RWPE1 (cell line): Measurements from ENCODE around the gene CTTNBP2NL.

ENCODE experiments used
- CTCF ChIA-PET: fragments of 350-600 bp; sonication (Branson Sonifier 250); formaldehyde crosslinking; extraction: SDS; loops from one replicate; lab custom pipeline; 2021; lab: Yijun Ruan, JAX
- POLR2A ChIA-PET: fragments of 400-600 bp; formaldehyde crosslinking; extraction: SDS; loops from one replicate; lab custom pipeline; 2020; ENCODE audit warnings: antibody characterized with exemption; ENCODE audit not compliant: low non-redundant PET; lab: Yijun Ruan, JAX
- DNase-seq: peaks from one replicate; pipeline ENCODE4 v3.0.0; 2012; ENCODE audit warnings: low spot score
- H3K27ac ChIP-seq: fragments of 450-650 bp; 2 replicates; pipeline ENCODE4 v1.5.1; 2017
- TF ChIP-seq, protein P1 (sequence below): fragments of 450-650 bp; conservative IDR thresholded peaks from 2 replicates; pipeline ENCODE4 v1.5.1; 2017; ENCODE audit warnings: low read depth, mild to moderate bottlenecking

CTTNBP2NL gene

DNA sequence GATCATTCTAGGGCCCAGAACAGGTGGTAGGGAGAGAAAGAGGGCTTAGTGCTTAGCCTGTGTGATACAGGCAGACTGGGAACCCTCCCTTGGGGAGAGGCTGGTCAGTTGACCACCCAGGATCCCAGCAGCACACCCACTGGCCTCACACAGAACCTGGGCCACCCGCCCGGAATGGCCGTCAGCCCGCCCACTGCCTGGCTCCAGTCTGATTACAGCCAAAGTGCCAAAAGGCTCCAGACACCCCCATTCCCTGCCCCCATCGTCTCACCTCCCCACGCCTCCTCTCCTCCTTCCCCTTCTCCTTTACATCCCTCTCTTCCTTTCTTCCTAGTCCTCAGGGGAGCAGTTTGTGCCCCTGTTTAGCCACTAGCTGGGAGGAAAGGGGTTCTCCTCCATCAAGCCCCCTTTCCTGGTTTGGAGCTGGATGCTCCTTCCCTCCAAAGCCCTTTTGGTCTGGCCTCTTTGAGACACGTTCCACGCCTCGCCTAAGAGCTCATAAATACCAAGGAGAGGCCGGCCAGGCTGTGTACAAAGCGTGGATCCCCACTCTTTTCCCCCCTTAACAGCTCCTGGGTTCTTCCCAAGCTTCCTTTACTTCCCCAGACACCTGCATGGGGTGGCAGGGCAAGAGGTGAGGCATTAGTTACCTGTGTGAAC, 108.1 kb downstream of the CTTNBP2NL start:
- TF ChIP-seq, protein P1, sequence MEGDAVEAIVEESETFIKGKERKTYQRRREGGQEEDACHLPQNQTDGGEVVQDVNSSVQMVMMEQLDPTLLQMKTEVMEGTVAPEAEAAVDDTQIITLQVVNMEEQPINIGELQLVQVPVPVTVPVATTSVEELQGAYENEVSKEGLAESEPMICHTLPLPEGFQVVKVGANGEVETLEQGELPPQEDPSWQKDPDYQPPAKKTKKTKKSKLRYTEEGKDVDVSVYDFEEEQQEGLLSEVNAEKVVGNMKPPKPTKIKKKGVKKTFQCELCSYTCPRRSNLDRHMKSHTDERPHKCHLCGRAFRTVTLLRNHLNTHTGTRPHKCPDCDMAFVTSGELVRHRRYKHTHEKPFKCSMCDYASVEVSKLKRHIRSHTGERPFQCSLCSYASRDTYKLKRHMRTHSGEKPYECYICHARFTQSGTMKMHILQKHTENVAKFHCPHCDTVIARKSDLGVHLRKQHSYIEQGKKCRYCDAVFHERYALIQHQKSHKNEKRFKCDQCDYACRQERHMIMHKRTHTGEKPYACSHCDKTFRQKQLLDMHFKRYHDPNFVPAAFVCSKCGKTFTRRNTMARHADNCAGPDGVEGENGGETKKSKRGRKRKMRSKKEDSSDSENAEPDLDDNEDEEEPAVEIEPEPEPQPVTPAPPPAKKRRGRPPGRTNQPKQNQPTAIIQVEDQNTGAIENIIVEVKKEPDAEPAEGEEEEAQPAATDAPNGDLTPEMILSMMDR, result no peak
- POLR2A ChIA-PET, result no interaction called here
- no peak overlapping the region for H3K27ac ChIP-seq
- CTCF ChIA-PET, result interaction anchor here (0.7 kb wide), 1 partner anchor 670 kb away, joined by 3 read pairs; no protein-coding TSS in a partner anchor
- no peak for DNase-seq

DNA sequence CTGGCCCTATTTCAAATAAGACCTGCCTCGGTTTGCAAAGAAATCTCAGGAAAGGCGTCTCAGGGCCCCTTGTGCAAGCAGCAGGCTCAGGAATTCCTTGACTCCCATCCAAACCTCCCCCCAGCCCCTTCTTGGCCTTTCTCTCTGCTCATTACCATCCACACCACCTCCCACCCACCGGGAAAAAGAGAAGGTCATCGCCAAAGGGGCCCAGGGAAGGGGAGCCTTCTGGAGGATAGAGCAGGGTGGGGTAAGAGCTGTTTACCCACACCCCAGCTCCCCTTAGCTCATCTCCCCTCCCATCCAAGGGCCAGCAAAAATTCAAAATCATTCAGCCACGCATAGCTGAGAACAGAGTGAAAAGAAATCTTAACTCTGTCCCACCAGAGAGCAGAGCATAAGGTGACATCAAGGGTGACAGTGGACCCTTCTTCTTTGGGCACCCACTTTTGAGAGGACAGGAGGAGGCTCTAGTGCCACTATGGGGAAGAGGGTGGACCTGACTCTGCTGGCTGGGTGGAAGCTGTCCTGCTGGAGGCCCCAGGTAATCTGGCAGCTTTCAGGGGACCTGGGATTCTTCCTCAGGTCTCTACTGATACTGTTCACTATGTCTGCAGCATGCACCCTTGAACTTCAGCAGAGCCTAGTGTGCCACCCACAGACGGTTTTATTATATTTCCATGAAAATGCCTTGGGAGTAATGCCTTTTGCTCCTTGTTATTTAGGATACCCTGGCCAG, 108.8 kb downstream of the CTTNBP2NL start:
- TF ChIP-seq, protein P1, result no peak
- H3K27ac ChIP-seq, result no peak overlapping the region
- no peak for DNase-seq
- ChIA-PET CTCF (interaction anchor here (0.7 kb wide), 1 partner anchor 669 kb away, joined by 3 read pairs; no protein-coding TSS in a partner anchor), POLR2A (no interaction called here)

DNA sequence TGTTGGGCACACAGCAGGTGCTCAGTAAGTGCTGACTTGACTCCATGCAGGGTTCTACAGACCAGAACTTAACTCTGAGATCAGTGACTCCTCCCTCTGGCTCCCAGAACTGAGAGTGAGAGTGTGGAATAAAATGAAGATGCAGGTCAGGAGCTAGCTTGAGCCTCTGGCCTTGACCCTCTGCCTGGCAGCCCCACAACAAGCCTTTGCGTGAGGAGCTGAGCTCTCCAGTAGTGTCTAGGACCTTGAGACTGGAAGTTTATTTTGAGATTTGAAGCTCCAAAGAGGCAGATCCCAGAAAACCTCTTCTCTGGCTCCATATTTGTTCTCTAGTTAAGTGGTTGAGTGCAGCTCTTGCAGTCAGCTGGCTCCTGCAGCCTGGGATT, 109.4 kb downstream of the CTTNBP2NL start:
- POLR2A ChIA-PET, result no interaction called here
- H3K27ac ChIP-seq, result no peak overlapping the region
- no peak for DNase-seq
- CTCF ChIA-PET, result no interaction called here
- TF ChIP-seq, protein P1, result no peak

DNA sequence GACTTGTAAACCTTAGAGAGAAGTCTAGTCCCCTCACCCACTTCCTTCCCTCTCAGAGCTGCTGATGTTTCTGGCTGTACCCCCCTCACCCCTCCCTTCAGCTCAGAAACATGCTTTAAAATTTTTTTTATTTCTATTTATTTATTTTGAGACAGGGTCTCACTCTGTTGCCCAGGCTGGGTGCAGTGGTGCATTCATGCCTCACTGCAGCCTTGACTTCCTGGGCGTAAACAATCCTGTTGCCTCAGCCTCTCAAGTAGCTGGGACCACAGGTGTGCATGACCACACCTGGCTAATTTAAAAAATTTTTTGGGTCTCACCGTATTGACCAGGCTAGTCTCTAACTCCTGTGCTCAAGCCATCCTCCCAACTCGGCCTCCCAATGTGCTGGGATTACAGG, 109.9 kb downstream of the CTTNBP2NL start:
- no peak for DNase-seq
- no peak overlapping the region for H3K27ac ChIP-seq
- TF ChIP-seq, protein P1, result no peak
- POLR2A ChIA-PET, result interaction anchor here (0.6 kb wide), 1 partner anchor 91 kb away, joined by 4 read pairs; no protein-coding TSS in a partner anchor
- CTCF ChIA-PET, result no interaction called here

DNA sequence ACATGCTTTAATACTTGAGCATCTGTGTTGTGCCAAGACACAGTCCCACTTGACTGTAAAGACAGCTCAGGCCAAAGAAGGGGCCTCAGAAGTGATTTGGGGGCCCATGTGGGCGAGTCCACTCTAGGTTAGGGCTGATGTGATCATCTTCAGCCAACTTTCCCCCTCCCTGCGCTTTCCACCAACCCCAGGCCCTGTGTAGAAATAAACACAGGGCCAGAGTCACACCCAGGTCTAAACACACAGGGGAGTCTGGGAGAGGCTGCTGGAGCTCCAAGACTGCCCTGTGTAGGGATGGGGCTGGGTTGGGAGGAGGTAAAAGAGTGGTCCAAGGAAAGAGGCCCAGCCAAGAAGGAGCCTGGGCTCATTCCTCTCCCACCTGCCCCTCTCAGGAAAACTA, 110.3 kb downstream of the CTTNBP2NL start:
- TF ChIP-seq, protein P1, result no peak
- POLR2A ChIA-PET, result interaction anchor here (0.6 kb wide), 1 partner anchor 91 kb away, joined by 4 read pairs; no protein-coding TSS in a partner anchor
- H3K27ac ChIP-seq, result no peak overlapping the region
- DNase-seq, result no peak
- CTCF ChIA-PET, result no interaction called here

DNA sequence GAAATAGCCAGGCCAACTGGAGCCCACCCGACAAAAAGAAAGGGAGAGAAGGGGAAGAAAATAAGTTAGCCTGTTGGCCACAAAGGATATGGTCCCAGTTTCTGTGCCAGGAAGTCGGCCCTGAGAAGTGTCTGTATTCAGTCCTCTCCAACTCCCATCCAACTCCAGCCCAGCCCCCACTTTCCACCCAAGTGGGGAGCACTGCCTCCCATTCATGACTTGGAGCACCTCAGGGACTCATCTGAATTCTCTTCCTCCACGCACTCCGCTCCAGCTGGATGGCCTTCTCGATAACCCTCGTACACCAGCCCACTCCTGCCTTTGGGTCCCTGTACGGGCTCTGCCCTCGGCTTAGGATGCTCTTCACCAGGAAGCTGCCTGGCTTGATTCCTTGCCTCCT, 110.7 kb downstream of the CTTNBP2NL start:
- CTCF ChIA-PET, result no interaction called here

More for the DNA sequence above, 110.7 kb downstream of the CTTNBP2NL start:
- POLR2A ChIA-PET, result no interaction called here
- DNase-seq, result no peak
- TF ChIP-seq, protein P1, result no peak
- H3K27ac ChIP-seq, result no peak overlapping the region
